Astrocyte (in vitro differentiated cells and primary cell): ENCODE data around the gene HSPBP1.

Source experiments
- EZH2 ChIP-seq: IDR thresholded peaks from 2 replicates; pipeline ENCODE4 v1.6.1; 2012; ENCODE audit warnings: mild to moderate bottlenecking, low read length, inconsistent platforms; ENCODE audit not compliant: insufficient read depth
- TF ChIP-seq, protein P1 (sequence below): IDR thresholded peaks from 2 replicates; pipeline ENCODE4 v1.5.1; 2011; ENCODE audit warnings: low read depth, mild to moderate bottlenecking, inconsistent platforms, low read length, moderate library complexity; ENCODE audit not compliant: insufficient read depth

GRCh38 chr19:55304279-55304978 lies 24.5 kb upstream of the HSPBP1 start:
- TF ChIP-seq, protein P1, sequence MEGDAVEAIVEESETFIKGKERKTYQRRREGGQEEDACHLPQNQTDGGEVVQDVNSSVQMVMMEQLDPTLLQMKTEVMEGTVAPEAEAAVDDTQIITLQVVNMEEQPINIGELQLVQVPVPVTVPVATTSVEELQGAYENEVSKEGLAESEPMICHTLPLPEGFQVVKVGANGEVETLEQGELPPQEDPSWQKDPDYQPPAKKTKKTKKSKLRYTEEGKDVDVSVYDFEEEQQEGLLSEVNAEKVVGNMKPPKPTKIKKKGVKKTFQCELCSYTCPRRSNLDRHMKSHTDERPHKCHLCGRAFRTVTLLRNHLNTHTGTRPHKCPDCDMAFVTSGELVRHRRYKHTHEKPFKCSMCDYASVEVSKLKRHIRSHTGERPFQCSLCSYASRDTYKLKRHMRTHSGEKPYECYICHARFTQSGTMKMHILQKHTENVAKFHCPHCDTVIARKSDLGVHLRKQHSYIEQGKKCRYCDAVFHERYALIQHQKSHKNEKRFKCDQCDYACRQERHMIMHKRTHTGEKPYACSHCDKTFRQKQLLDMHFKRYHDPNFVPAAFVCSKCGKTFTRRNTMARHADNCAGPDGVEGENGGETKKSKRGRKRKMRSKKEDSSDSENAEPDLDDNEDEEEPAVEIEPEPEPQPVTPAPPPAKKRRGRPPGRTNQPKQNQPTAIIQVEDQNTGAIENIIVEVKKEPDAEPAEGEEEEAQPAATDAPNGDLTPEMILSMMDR, result no peak
- no peak for TF ChIP-seq EZH2
